ENCODE measurements around the gene FNIP2.

DNA sequence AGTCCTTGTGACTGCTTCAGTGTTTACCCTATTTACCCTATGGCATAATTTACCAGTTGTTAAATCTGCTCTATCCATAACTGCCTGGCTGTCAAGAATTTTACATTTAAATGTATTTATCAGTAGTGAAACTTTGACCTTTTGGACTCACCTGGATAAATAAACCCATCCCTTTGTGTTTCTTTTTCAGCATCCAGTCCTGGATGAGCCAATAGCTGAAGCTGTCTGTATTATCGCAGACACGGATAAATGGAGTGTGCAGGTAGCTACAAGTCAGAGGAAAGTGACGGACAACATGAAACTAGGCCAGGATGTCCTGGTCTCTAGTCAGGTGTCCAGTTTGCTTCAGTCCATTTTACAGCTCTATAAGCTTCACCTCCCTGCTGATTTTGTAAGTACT lies 122.4 kb downstream of the FNIP2 start:
- TF ChIP-seq CTCF (IDR thresholded peaks at IDR 0.05; ENCODE audit: insufficient read depth, low read depth, low read length) (no peak), EZH2 (IDR thresholded peaks at IDR 0.05; ENCODE audit: insufficient read depth, low read length) (no peak)
